HepG2 (cell line): ENCODE results near the gene DKKL1. TPM values are rescaled to one million over a fixed set of nuclear protein-coding genes. Genes with fewer than 3 reads are reported as not detected.
A peak's percentile ranks its signal among the peaks of the same experiment; 100 is the strongest.

Experiments
- ATAC-seq: fragments of 200-7000 bp; cut with Tn5 transposase; 3 replicates; pipeline ENCODE4 v1.9.1; 2020; ENCODE audit warnings: mild to moderate bottlenecking, moderate library complexity
- BruUV-seq: library from RNA; stranded (reverse); fragments of 400-500 nt; replicated peaks from 2 replicates; lab custom pipeline; 2021; lab: Mats Ljungman, UMichigan
- CTCF ChIA-PET: fragments of 300-600 bp; formaldehyde crosslinking; extraction: SDS; loops from one replicate; lab custom pipeline; 2021; ENCODE audit warnings: low total read pairs, inconsistent platforms, low intra/inter-chr PET ratio; lab: Yijun Ruan, JAX
- POLR2A ChIA-PET: fragments of 350-600 bp; sonication (Branson Sonifier 250); formaldehyde crosslinking; loops from one replicate; lab custom pipeline; 2020; ENCODE audit warnings: antibody characterized with exemption, inconsistent platforms; lab: Yijun Ruan, JAX
- DNase-seq: peaks from one replicate; pipeline ENCODE4 v3.0.0-alpha.2; 2015; ENCODE audit warnings: low spot score
- FAIRE-seq: peaks from 3 replicates; lab custom pipeline; 2011; peaks lifted over from hg19 to GRCh38; lab: Jason Lieb, UNC
- H2AFZ ChIP-seq: one replicate; pipeline ENCODE4 v1.6.1; 2011; ENCODE audit warnings: low read length, inconsistent platforms
- H3K27ac ChIP-seq: fragments of 300-600 bp; 3 replicates; pipeline ENCODE4 v1.8.0; 2011; ENCODE audit warnings: mixed run types, mild to moderate bottlenecking, mixed read lengths, low read length, inconsistent platforms; ENCODE audit not compliant: insufficient read depth; ENCODE audit errors: extremely low read length
- H3K27me3 ChIP-seq, 2 experiments: fragments of 200-600 bp in 1 of 2; 2 replicates in 1 of 2; 3 replicates in 1 of 2; pipeline versions ENCODE4 v1.6.0 to v1.8.0; 2011; ENCODE audit warnings: low read length in 2 of 2, mild to moderate bottlenecking in 2 of 2, moderate library complexity in 2 of 2, inconsistent platforms in 1 of 2; ENCODE audit not compliant: insufficient read depth in 2 of 2, control insufficient read depth in 1 of 2
- H3K36me3 ChIP-seq, 2 experiments: fragments of 200-600 bp in 1 of 2; replicated peaks in 1 of 2; 2 replicates in 1 of 2; 3 replicates in 1 of 2; pipeline versions ENCODE4 v1.5.1 to v1.8.0; 2011; ENCODE audit warnings: low read length in 2 of 2, inconsistent platforms in 1 of 2; ENCODE audit not compliant: insufficient read depth in 2 of 2, control insufficient read depth in 1 of 2
- H3K4me1 ChIP-seq: 2 replicates; pipeline ENCODE4 v1.5.1; 2012; ENCODE audit warnings: low read length, inconsistent platforms; ENCODE audit not compliant: insufficient read depth
- H3K4me2 ChIP-seq: 2 replicates; pipeline ENCODE4 v1.6.0; 2011; ENCODE audit warnings: low read depth, low read length, inconsistent platforms
- H3K4me3 ChIP-seq, 3 experiments: fragments of 200-600 bp in 1 of 3; sonication (generic), shearing (Covaris generic) in 1 of 3; replicated peaks in 1 of 3; 2 replicates each; pipeline ENCODE4 v1.5.1; 2011 to 2016; ENCODE audit warnings: low read length in 3 of 3, inconsistent platforms in 2 of 3, low read depth in 2 of 3, mild to moderate bottlenecking in 2 of 3, control low read depth in 1 of 3, mixed read lengths in 1 of 3; ENCODE audit not compliant: insufficient read depth in 1 of 3
- H3K79me2 ChIP-seq: one replicate; pipeline ENCODE4 v1.6.1; 2011; ENCODE audit warnings: low read length, inconsistent platforms; ENCODE audit not compliant: insufficient read depth
- H3K9ac ChIP-seq: 2 replicates; pipeline ENCODE4 v1.6.0; 2011; ENCODE audit warnings: mild to moderate bottlenecking, low read depth, low read length, inconsistent platforms; ENCODE audit not compliant: insufficient read depth
- H3K9me3 ChIP-seq: 2 replicates; pipeline ENCODE4 v1.5.1; 2012; ENCODE audit warnings: mild to moderate bottlenecking, low read length
- H4K20me1 ChIP-seq: 2 replicates; pipeline ENCODE4 v1.6.0; 2011; ENCODE audit warnings: inconsistent platforms, mild to moderate bottlenecking, low read length, moderate library complexity; ENCODE audit not compliant: insufficient read depth
- HNRNPK ChIP-seq: fragments of 200-400 bp; formaldehyde crosslinking; IDR thresholded peaks from 2 replicates; pipeline ENCODE4 v1.6.1; 2018; ENCODE audit warnings: low read length, low read depth, moderate library complexity, mild to moderate bottlenecking; ENCODE audit not compliant: poor library complexity, severe bottlenecking
- HNRNPLL ChIP-seq: fragments of 200-400 bp; formaldehyde crosslinking; IDR thresholded peaks from 2 replicates; pipeline ENCODE4 v1.6.1; 2017; ENCODE audit warnings: mild to moderate bottlenecking, low read depth, low read length; ENCODE audit not compliant: poor library complexity, severe bottlenecking
- PHF8 ChIP-seq: sonication (generic); formaldehyde crosslinking; IDR thresholded peaks from 2 replicates; pipeline ENCODE4 v1.5.0; 2020; ENCODE audit warnings: missing genetic modification reagents
- POLR2G ChIP-seq: fragments of 200-400 bp; formaldehyde crosslinking; IDR thresholded peaks from 2 replicates; pipeline ENCODE4 v1.6.1; 2018; ENCODE audit warnings: mild to moderate bottlenecking, low read depth, low read length, moderate library complexity
- PRMT3 ChIP-seq: sonication (generic); formaldehyde crosslinking; IDR thresholded peaks from 2 replicates; pipeline ENCODE4 v1.8.1; 2022; ENCODE audit warnings: low read depth, mild to moderate bottlenecking, moderate library complexity, missing genetic modification reagents, borderline replicate concordance
- ZNF563 ChIP-seq: sonication (generic); formaldehyde crosslinking; IDR thresholded peaks from 2 replicates; pipeline ENCODE4 v1.8.0; 2022; ENCODE audit warnings: mild to moderate bottlenecking, moderate library complexity, missing genetic modification reagents
- ZNF776 ChIP-seq: sonication (generic); formaldehyde crosslinking; IDR thresholded peaks from 2 replicates; pipeline ENCODE4 v1.4.0; 2020; ENCODE audit warnings: mild to moderate bottlenecking, missing genetic modification reagents
- WGBS: methylation state at CpG from one replicate; pipeline ENCODE4 v1.1.6; 2017; ENCODE audit warnings: low lambda C conversion rate; 5-methylcytosine and 5-hydroxymethylcytosine counted together
- in situ Hi-C: cut with HindIII; loops from 2 replicates; pipeline ENCODE4 v1.10.0; 2017; ENCODE audit warnings: low pct_unique_long_range_greater_than_20kb; ENCODE audit not compliant: extremely low pct_ligation_motif_present
- intact Hi-C: fragments of 100-400 bp; cut with micrococcal nuclease; formaldehyde crosslinking; loops from one replicate; pipeline ENCODE4 v1.10.0; 2022; ENCODE audit not compliant: unreplicated experiment
- polyA plus RNA-seq, 8 experiments: library from polyadenylated mRNA; depleted of rRNA in 3 of 8; stranded (reverse) in 7 of 8; unstranded in 1 of 8; fragments of >200 nt; fragmentation: Illumina TruSeq in 4 of 8; extraction: Trizol in 4 of 8; gene quantifications; 2 replicates each; pipeline versions ENCODE4 v1.2.1 to v1.2.3, GENCODE V29; 2011 to 2016; ENCODE audit warnings: low read depth in 4 of 8, missing spikeins in 1 of 8, mixed read lengths in 1 of 8; ENCODE audit not compliant: insufficient read depth in 1 of 8
- total RNA-seq, 5 experiments: library from RNA; depleted of rRNA; stranded (reverse); fragments of >200 nt; fragmentation: Illumina TruSeq; extraction: Trizol; gene quantifications; 2 replicates each; pipeline ENCODE4 v1.2.3, GENCODE V29; 2016; ENCODE audit warnings: low read depth in 1 of 5
- TF ChIP-seq, protein P1 (sequence below): IDR thresholded peaks from 2 replicates; pipeline ENCODE4 v1.6.1; 2016; ENCODE audit warnings: mild to moderate bottlenecking
- TF ChIP-seq, protein P2 (sequence below): sonication (generic); formaldehyde crosslinking; IDR thresholded peaks from 2 replicates; pipeline ENCODE4 v1.4.0; 2020; ENCODE audit warnings: missing genetic modification reagents
- TF ChIP-seq, protein P3 (sequence below): sonication (generic); formaldehyde crosslinking; IDR thresholded peaks from 2 replicates; pipeline ENCODE4 v1.5.1; 2020; ENCODE audit warnings: missing genetic modification reagents, mild to moderate bottlenecking, borderline replicate concordance
- TF ChIP-seq, protein P4 (sequence below): sonication (generic); formaldehyde crosslinking; IDR thresholded peaks from 2 replicates; pipeline ENCODE4 v1.8.1; 2023; ENCODE audit warnings: missing genetic modification reagents, inconsistent platforms, borderline replicate concordance
- TF ChIP-seq, protein P5 (sequence below): sonication (generic); formaldehyde crosslinking; IDR thresholded peaks from 2 replicates; pipeline ENCODE4 v1.4.0; 2020; ENCODE audit warnings: missing genetic modification reagents, borderline replicate concordance

DKKL1 gene
- total and polyA plus RNA-seq, 2 of the 13 experiments (the other 11 are each of a cell fraction or from before 2014, with no cell fraction given): 0.30 to 0.31 TPM

DNA sequence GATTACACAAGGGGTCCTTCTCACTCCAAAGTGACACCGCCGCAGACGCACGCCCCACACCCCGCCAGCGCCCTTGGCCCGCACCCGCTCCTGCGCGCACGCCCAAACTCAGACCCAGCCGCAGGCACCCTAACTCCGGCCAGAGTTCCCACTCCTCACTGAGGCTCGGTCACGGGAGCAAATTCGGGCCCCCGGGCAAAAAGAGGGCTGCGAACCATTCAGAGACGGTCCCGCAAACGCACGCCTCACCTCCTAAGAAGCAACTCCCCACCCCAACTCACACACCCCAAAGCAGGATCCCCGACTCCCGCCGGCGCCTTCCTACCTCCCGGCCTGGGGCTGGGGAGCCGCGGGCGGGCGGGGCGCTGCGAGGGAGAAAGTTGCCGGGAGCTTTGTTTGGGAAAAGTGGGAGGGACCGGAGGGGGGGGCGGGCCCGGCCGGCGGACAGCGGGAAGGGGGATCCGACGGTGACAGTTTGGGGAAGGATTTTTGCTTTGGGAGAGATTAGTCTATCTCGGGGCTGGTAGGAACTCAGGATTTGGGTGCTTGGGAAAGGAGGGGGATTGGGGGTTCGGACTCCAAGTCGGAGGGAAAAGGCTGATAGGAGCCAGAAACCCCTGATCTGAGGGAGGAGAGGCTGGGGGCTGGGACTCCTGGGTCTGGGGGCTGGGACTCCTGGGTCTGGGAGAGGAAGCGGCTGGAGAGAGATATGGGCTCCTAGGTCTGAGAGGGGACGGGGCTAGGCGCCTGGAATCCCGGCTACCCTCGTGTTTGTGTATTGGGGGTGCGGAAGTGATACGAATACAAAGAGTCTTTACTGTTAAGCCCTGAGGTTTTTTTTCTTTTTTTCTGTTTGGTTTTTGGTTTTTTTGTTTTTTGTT is 1.4 kb upstream of the DKKL1 start, which contains the start of gene TEAD2:
TEAD2 (minus strand) TSS at position 369 of the 881 bp plus-strand sequence. CDS start 2,341 bp downstream, outside the sequence.
- WGBS: 3% methylated on average over 28 of the region's 52 CpGs
- no peaks in the 10 kb centered on the region for H3K79me2 ChIP-seq
- peaks cover 1 to 4% of the 10 kb centered on the region in 2 experiments; a peak in 1 of 5 replicates for H3K36me3 ChIP-seq
- no peak within 1 kb of the TSS for H2AFZ ChIP-seq
- in situ Hi-C loops: no loop called here
- DNase-seq (peak; percentile 32), FAIRE-seq (no peak), ATAC-seq (peak; percentile 19)
- peaks cover 25% of the 10 kb centered on the region for H3K4me1 ChIP-seq
- H4K20me1 ChIP-seq: no peaks in the 10 kb centered on the region
- peak within 1 kb of the TSS; percentile 80 for H3K9ac ChIP-seq
- BruUV-seq: no TSS peak
- H3K4me3 ChIP-seq: peak within 1 kb of the TSS; percentile 67 to 88 (median 87)
- no peaks in the 10 kb centered on the region for H3K9me3 ChIP-seq
- peak within 1 kb of the TSS; percentile 98 for H3K4me2 ChIP-seq
- H3K27ac ChIP-seq: peak within 1 kb of the TSS; percentile 57
- intact Hi-C loops: no loop called here
- POLR2A ChIA-PET: interaction anchor here (0.6 to 2.0 kb wide), 7 partner anchors 14 to 1008 kb away, joined by 3 to 6 read pairs (median 3); partner anchors contain the start of genes ALDH16A1 and PIH1D1
- CTCF ChIA-PET: no interaction called here
- H3K27me3 ChIP-seq: no peaks in the 10 kb centered on the region
- TF ChIP-seq PHF8 (CRISPR knock-in tag): peak; percentile 19; the same call in 1 of the 2 replicates
- TF ChIP-seq POLR2G: peak; percentile 22; the same call in 1 of the 2 replicates
- TF ChIP-seq, protein P1, sequence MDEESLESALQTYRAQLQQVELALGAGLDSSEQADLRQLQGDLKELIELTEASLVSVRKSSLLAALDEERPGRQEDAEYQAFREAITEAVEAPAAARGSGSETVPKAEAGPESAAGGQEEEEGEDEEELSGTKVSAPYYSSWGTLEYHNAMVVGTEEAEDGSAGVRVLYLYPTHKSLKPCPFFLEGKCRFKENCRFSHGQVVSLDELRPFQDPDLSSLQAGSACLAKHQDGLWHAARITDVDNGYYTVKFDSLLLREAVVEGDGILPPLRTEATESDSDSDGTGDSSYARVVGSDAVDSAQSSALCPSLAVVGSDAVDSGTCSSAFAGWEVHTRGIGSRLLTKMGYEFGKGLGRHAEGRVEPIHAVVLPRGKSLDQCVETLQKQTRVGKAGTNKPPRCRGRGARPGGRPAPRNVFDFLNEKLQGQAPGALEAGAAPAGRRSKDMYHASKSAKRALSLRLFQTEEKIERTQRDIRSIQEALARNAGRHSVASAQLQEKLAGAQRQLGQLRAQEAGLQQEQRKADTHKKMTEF: no peak
- peak; percentile 49; the same call in 1 of the 2 replicates for TF ChIP-seq ZNF563 (CRISPR knock-in tag)
- no peak for TF ChIP-seq ZNF776 (CRISPR knock-in tag)
- TF ChIP-seq, protein P2, sequence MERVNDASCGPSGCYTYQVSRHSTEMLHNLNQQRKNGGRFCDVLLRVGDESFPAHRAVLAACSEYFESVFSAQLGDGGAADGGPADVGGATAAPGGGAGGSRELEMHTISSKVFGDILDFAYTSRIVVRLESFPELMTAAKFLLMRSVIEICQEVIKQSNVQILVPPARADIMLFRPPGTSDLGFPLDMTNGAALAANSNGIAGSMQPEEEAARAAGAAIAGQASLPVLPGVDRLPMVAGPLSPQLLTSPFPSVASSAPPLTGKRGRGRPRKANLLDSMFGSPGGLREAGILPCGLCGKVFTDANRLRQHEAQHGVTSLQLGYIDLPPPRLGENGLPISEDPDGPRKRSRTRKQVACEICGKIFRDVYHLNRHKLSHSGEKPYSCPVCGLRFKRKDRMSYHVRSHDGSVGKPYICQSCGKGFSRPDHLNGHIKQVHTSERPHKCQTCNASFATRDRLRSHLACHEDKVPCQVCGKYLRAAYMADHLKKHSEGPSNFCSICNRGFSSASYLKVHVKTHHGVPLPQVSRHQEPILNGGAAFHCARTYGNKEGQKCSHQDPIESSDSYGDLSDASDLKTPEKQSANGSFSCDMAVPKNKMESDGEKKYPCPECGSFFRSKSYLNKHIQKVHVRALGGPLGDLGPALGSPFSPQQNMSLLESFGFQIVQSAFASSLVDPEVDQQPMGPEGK (CRISPR knock-in tag): peak; percentile 51; the same call in 1 of the 2 replicates
- TF ChIP-seq, protein P3, sequence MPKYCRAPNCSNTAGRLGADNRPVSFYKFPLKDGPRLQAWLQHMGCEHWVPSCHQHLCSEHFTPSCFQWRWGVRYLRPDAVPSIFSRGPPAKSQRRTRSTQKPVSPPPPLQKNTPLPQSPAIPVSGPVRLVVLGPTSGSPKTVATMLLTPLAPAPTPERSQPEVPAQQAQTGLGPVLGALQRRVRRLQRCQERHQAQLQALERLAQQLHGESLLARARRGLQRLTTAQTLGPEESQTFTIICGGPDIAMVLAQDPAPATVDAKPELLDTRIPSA (CRISPR knock-in tag): no peak
- peak; percentile 42 for TF ChIP-seq HNRNPLL
- TF ChIP-seq HNRNPK: peak; percentile 39
- TF ChIP-seq, protein P4, sequence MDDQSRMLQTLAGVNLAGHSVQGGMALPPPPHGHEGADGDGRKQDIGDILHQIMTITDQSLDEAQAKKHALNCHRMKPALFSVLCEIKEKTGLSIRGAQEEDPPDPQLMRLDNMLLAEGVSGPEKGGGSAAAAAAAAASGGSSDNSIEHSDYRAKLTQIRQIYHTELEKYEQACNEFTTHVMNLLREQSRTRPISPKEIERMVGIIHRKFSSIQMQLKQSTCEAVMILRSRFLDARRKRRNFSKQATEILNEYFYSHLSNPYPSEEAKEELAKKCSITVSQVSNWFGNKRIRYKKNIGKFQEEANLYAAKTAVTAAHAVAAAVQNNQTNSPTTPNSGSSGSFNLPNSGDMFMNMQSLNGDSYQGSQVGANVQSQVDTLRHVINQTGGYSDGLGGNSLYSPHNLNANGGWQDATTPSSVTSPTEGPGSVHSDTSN: no peak
- TF ChIP-seq, protein P5, sequence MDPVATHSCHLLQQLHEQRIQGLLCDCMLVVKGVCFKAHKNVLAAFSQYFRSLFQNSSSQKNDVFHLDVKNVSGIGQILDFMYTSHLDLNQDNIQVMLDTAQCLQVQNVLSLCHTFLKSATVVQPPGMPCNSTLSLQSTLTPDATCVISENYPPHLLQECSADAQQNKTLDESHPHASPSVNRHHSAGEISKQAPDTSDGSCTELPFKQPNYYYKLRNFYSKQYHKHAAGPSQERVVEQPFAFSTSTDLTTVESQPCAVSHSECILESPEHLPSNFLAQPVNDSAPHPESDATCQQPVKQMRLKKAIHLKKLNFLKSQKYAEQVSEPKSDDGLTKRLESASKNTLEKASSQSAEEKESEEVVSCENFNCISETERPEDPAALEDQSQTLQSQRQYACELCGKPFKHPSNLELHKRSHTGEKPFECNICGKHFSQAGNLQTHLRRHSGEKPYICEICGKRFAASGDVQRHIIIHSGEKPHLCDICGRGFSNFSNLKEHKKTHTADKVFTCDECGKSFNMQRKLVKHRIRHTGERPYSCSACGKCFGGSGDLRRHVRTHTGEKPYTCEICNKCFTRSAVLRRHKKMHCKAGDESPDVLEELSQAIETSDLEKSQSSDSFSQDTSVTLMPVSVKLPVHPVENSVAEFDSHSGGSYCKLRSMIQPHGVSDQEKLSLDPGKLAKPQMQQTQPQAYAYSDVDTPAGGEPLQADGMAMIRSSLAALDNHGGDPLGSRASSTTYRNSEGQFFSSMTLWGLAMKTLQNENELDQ (CRISPR knock-in tag): no peak
- TF ChIP-seq PRMT3: no peak
